ENCODE data around the gene TRPV3.

- TF ChIP-seq, protein P1, sequence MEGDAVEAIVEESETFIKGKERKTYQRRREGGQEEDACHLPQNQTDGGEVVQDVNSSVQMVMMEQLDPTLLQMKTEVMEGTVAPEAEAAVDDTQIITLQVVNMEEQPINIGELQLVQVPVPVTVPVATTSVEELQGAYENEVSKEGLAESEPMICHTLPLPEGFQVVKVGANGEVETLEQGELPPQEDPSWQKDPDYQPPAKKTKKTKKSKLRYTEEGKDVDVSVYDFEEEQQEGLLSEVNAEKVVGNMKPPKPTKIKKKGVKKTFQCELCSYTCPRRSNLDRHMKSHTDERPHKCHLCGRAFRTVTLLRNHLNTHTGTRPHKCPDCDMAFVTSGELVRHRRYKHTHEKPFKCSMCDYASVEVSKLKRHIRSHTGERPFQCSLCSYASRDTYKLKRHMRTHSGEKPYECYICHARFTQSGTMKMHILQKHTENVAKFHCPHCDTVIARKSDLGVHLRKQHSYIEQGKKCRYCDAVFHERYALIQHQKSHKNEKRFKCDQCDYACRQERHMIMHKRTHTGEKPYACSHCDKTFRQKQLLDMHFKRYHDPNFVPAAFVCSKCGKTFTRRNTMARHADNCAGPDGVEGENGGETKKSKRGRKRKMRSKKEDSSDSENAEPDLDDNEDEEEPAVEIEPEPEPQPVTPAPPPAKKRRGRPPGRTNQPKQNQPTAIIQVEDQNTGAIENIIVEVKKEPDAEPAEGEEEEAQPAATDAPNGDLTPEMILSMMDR (conservative IDR thresholded peaks at IDR 0.05 in 1 of 2, IDR thresholded peaks at IDR 0.05 in 1 of 2; ENCODE audit: low read depth in 1 of 2, low read length in 2 of 2) = no peak
- TF ChIP-seq EZH2 (IDR thresholded peaks at IDR 0.05; ENCODE audit: low read length, missing control alignments) = no peak
Observed at GRCh38 chr17:3506054-3506453, 51.6 kb downstream of the TRPV3 start.
